Measurements from ENCODE around the gene PCP4L1.
"Not testable (repeated sequence)": the region's sequence is repeated elsewhere in the genome, so short reads cannot be mapped to it uniquely, and the experiment has no call there.

The PCP4L1 gene

GRCh38 chr1:161273402-161273801, 14.9 kb downstream of the PCP4L1 start:
- DNase-seq = no peak

GRCh38 chr1:161274874-161275273, 16.3 kb downstream of the PCP4L1 start:
- no peak for DNase-seq

- DNase-seq = no peak
Measured at GRCh38 chr1:161282991-161283390, 24.4 kb downstream of the PCP4L1 start.

- no peak for DNase-seq
Measured at GRCh38 chr1:161285113-161285512, 26.6 kb downstream of the PCP4L1 start.

- DNase-seq = no peak
Measured at GRCh38 chr1:161285521-161285920, 27.0 kb downstream of the PCP4L1 start.

GRCh38 chr1:161287482-161288054, 29.0 kb downstream of the PCP4L1 start:
- DNase-seq = no peak

GRCh38 chr1:161290779-161291178, 32.2 kb downstream of the PCP4L1 start:
- DNase-seq = no peak

- DNase-seq = no peak
Measured at GRCh38 chr1:161297415-161297814, 38.9 kb downstream of the PCP4L1 start.

GRCh38 chr1:161298116-161298515, 39.6 kb downstream of the PCP4L1 start:
- DNase-seq = no peak

- DNase-seq = no peak
Measured at GRCh38 chr1:161299347-161299746, 40.8 kb downstream of the PCP4L1 start.

- DNase-seq = no peak
Measured at GRCh38 chr1:161300478-161300877, 41.9 kb downstream of the PCP4L1 start.

- no peak for DNase-seq
Measured at GRCh38 chr1:161304927-161305866, 46.7 kb downstream of the PCP4L1 start.

- peak; percentile 85 for DNase-seq
Measured at GRCh38 chr1:161305867-161306519, 47.4 kb downstream of the PCP4L1 start.

GRCh38 chr1:161307230-161307768, 48.8 kb downstream of the PCP4L1 start:
- DNase-seq = no peak

GRCh38 chr1:161307892-161308638, 49.5 kb downstream of the PCP4L1 start:
- DNase-seq = no peak

GRCh38 chr1:161309868-161310267, 51.3 kb downstream of the PCP4L1 start, which contains the start of gene MPZ:
TSS of gene MPZ (minus strand) at chr1:161309968. CDS start at chr1:161309905, 63 bp downstream.
- no peak for DNase-seq

- no peak for DNase-seq
Measured at GRCh38 chr1:161311595-161312181, 53.1 kb downstream of the PCP4L1 start.

- DNase-seq = no peak
Measured at GRCh38 chr1:161313554-161314200, 55.1 kb downstream of the PCP4L1 start.

- peak; percentile 87 for DNase-seq
Measured at GRCh38 chr1:161314201-161314981, 55.8 kb downstream of the PCP4L1 start, which contains the start of gene SDHC. TSS of gene SDHC (plus strand) at chr1:161314381. CDS start at chr1:161314406, 25 bp downstream.

GRCh38 chr1:161315841-161316674, 57.5 kb downstream of the PCP4L1 start:
- DNase-seq = not testable (repeated sequence)
